Measurements from ENCODE around the gene CBL.

DNA sequence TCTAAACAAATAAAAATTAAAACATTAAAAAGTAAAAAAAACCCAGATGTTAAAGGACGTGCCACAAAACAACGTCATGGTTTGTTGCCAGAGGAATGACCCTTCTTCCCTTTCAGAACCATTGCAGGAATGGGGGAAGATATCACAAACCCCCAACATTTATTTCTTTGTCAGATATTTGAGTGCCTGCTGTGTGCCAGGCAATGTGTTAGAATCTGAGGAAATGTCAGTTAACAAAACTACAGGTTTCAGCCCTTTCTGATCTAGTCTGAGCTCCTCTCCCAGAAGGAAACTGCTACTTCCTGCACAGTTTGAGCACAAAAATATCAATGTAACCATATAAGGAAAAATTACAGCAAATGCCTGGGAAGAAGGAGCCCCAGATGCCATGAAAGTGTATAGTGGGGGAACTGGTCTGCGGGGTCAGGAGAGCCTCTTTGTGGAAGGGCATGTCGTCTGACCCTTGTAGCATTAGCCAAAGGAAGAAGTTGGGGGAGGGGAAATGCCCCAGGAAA lies 27.9 kb upstream of the CBL start:
- TF ChIP-seq EP300 (IDR thresholded peaks at IDR 0.05), result no peak
- TF ChIP-seq, protein P1, sequence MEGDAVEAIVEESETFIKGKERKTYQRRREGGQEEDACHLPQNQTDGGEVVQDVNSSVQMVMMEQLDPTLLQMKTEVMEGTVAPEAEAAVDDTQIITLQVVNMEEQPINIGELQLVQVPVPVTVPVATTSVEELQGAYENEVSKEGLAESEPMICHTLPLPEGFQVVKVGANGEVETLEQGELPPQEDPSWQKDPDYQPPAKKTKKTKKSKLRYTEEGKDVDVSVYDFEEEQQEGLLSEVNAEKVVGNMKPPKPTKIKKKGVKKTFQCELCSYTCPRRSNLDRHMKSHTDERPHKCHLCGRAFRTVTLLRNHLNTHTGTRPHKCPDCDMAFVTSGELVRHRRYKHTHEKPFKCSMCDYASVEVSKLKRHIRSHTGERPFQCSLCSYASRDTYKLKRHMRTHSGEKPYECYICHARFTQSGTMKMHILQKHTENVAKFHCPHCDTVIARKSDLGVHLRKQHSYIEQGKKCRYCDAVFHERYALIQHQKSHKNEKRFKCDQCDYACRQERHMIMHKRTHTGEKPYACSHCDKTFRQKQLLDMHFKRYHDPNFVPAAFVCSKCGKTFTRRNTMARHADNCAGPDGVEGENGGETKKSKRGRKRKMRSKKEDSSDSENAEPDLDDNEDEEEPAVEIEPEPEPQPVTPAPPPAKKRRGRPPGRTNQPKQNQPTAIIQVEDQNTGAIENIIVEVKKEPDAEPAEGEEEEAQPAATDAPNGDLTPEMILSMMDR (IDR thresholded peaks at IDR 0.05), result no peak
- TF ChIP-seq POLR2A (IDR thresholded peaks at IDR 0.05), result no peak
